HG02973 (cell line): ENCODE measurements around the gene FAM217B.
A peak's percentile ranks its signal among the peaks of the same experiment; 100 is the strongest.
"Not testable (repeated sequence)": the region's sequence is repeated elsewhere in the genome, so short reads cannot be mapped to it uniquely, and the experiment has no call there.

ENCODE experiments used
- ATAC-seq: cut with Tn5 transposase; IDR thresholded peaks from one replicate; pipeline ENCODE4 v1.9.1; 2021; ENCODE audit warnings: moderate library complexity; ENCODE audit not compliant: unreplicated experiment

FAM217B gene

GRCh38 chr20:59938221-59938620 is 2.0 kb upstream of the FAM217B start:
- no peak for ATAC-seq

- ATAC-seq = no peak
Measured at GRCh38 chr20:59938696-59939051, 1.5 kb upstream of the FAM217B start.

- ATAC-seq = no peak
Measured at GRCh38 chr20:59939052-59939878, 924 bp upstream of the FAM217B start.

- ATAC-seq = peak; percentile 30
Measured at GRCh38 chr20:59939879-59940128, 385 bp upstream of the FAM217B start.

GRCh38 chr20:59940956-59941294 is 736 bp downstream of the FAM217B start:
- no peak for ATAC-seq

GRCh38 chr20:59942245-59942644 is 2.1 kb downstream of the FAM217B start:
- no peak for ATAC-seq

- ATAC-seq = no peak
Measured at GRCh38 chr20:59944726-59945125, 4.5 kb downstream of the FAM217B start.

GRCh38 chr20:59945175-59945574 is 5.0 kb downstream of the FAM217B start:
- ATAC-seq = no peak

GRCh38 chr20:59945731-59946130 is 5.5 kb downstream of the FAM217B start:
- ATAC-seq = no peak

- ATAC-seq = no peak
Measured at GRCh38 chr20:59947376-59947775, 7.2 kb downstream of the FAM217B start.

- ATAC-seq = no peak
Measured at GRCh38 chr20:59948212-59948611, 8.0 kb downstream of the FAM217B start.

- no peak for ATAC-seq
Measured at GRCh38 chr20:59948828-59949720, 8.9 kb downstream of the FAM217B start.

- ATAC-seq = no peak
Measured at GRCh38 chr20:59949911-59950310, 9.7 kb downstream of the FAM217B start.

- ATAC-seq = no peak
Measured at GRCh38 chr20:59954718-59955117, 14.5 kb downstream of the FAM217B start.

GRCh38 chr20:59955131-59955796 is 15.1 kb downstream of the FAM217B start:
- ATAC-seq = no peak

- not testable (repeated sequence) for ATAC-seq
Measured at GRCh38 chr20:59957568-59957967, 17.4 kb downstream of the FAM217B start.

GRCh38 chr20:59958123-59958522 is 17.9 kb downstream of the FAM217B start, which contains the start of gene CDH26:
CDH26 (plus strand) TSS chr20:59958423; CDS start chr20:59958727, 304 bp downstream.
- no peak for ATAC-seq

- no peak for ATAC-seq
Measured at GRCh38 chr20:59958626-59959025, 18.4 kb downstream of the FAM217B start.

GRCh38 chr20:59961423-59961822 is 21.2 kb downstream of the FAM217B start:
- ATAC-seq = no peak

GRCh38 chr20:59962155-59962554 is 22.0 kb downstream of the FAM217B start:
- no peak for ATAC-seq

- no peak for ATAC-seq
Measured at GRCh38 chr20:59966428-59966827, 26.2 kb downstream of the FAM217B start.

GRCh38 chr20:59971428-59971827 is 31.2 kb downstream of the FAM217B start:
- ATAC-seq = no peak
